Measurements from ENCODE around the gene RTL1.

RTL1 gene

DNA sequence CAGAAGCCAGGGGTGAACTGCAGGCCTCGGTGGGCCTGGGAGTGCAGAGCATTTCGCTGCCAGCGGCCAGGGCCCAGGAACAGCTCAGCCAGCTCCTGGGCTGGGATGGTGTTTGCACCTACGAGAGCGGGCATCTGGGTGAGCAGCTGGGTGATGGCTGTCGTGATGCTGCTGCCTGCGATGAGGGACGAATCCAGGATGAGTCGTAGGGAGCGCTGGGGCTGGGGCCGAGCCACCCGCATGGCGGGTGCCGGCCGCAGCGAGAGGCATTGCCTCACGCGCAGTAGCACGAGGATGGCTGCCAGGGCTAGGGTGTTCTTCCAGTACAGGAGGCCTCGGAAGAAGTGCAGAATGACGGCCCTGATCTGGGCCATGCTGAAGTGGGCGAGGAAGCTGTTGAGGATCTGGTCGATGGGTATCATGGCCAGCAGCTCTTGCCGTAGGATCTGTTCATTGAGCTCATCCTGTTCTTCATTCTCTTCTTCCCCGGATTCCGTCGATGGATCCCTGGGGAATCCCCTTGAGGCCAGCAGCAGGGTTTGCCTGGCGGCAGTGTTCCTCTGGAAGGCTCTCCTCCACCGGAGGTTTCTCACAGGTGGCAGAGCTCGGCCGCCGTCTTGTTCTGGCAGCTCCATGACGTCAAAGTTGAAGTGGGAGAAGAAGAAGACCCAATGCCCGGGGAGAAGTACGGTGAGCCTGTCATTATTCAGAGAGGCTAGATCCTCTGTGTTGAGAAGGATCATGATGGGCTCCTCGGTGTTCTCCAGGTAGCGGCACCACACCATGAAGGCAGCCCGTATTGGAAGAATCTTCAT is 22.1 kb downstream of the RTL1 start:
- DNase-seq = no peak

DNA sequence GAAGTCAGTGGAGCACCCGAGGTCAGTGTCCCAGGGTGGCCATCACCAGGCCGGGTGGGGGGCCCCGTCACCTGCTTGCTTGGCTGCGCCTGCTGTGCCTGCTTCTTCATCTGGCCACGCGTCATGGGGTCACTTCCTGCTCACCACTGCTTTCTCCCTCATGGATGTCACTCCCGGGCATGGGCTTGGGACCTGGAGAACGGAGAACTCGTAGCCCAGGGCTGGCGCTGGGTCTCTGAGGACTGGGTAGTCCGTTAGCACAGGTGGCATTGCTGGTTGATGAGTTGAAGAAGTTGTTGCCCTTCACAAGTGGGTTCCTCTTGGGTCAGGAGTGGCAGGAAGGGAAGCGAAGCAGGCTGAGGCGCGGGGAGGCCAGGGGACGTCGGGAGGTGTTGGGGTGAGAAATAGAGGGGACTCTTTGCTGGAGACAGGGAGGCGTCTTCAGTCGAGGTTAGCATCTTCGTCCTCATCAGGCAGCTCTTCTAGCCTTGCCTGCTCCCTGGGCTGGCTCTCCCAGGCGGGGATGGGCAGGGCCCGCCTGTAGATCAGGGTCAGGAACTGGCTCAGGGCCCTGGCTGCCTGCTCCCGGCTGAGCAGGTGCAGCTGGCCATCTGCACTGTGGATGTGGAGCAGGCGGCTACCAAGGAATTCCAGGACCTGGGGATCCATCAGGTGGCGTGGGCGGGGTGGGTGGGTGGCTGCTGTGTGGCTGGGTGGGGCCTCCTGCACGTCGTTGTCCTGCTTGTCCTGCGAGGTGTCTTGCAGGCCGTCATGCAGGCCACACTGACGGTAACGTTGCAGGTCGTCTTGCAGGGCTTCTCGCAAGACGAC is 23.0 kb downstream of the RTL1 start:
- DNase-seq = no peak

DNA sequence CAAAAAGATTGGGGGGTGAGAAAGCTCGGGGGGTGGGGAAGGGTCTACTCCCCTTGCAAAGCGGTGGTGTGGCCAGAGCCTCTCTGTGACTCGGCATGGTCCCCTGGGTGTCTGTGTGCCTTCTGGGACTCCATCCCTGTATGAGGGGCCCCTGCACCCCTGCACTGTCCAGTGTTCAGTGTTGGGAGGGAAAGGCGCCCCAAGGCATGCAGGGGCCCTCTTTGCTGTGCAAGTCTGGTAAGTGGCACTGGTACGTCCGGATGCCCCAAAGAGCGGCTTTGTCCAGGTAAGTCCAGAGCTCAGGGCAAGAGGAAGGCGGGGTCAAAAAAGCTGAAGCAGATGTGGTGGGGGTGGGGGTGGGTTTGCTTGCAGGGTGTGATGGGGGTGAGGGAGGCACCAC is 23.7 kb downstream of the RTL1 start:
- no peak for DNase-seq

DNA sequence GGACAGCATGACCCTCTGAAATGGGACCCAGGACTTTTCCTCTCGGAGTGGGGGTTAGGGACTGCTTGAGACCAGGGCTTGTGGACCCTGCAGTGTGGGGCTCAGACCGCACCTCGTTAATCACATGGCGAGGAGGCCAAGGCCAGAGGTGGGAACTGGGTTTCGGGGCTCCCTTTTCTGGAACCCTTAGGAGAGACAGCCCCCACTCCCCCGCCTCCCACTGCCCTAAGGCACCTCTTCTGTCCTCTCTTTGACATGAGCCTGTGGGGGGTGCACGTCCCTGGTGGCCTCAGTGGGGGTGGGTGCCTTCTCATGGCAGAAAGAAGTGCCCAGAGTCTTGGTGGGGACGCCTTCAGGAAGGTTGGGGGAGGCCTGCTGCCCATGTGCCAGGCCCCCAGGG is 24.3 kb downstream of the RTL1 start:
- no peak for DNase-seq

DNA sequence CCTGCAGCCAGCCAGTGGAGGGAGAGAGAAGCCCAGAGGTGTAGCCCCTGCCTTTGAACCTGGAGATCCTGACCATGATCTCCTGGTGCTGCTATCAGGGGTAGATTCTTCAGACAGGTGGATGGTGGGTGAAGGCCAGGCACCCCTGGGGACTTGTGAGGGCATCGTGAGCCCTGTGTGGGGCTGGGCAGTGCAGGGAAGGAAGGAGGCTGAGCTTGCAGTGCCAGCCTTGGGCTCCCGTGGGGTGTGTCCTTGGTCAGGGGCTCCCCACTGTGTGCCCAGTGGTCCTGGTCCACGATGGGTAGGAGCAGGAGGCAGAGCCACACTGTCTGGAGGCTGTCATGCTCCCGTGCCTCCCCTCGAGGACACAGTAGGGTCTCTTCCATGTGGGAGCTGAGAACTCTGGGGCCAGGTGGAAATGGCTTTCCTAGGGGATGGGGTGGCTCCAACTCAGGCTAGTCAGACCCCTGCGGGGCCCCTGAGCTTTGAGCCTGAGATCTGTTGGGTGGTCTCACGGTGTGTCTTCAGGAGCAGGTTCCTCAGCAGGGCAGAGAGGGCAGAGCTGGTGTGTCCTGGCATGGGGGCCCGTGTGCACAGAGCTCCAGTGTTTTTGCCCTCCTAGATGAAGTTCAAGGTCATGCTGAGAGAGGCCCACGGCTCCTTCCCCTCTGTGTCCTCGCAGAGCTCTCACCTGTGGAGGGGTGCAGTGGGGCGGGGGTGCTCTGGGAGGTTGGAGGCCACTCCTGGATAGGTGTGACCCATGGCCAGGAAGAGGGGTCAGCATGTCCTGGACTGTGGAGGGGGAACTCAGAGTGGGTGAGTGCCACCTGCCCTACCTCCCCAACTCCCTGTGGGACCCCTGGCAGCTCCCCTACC is 25.0 kb downstream of the RTL1 start:
- DNase-seq = no peak

DNA sequence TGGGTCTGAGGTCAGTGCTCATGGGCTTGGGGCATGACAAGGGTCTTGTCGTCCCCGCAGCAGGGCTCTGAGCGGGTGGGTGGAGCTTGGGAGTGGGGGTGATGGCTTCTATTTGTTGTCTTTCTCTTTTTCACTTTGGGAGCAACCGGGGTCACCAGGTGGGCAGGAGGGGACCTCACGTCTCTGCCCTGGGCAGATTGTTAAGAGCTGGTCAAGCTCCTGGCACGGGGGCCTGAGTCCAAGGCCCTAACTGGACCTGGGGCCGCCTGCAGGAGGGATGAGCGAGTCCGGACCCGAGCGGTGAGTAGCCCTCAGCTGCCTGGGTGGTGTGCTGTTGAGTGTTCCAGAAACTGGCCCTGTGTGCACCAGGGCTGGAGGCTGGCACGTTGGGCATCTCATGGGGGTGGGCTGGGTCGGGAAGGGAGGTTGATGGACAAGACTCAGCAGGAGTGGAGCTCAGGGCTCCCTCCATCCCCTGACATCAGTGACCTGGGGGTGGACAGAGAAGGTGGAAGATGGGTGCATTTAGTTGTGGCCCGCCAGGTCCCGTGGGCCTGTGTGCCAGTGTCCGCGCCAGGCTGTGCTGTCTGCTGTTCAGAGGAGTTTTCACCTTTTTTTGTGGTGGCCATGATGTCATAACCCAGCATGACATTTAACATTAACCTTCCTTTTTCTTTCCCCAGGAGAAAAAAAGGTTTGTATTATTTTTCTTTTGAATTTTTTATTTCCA is 27.5 kb downstream of the RTL1 start:
- DNase-seq = no peak

DNA sequence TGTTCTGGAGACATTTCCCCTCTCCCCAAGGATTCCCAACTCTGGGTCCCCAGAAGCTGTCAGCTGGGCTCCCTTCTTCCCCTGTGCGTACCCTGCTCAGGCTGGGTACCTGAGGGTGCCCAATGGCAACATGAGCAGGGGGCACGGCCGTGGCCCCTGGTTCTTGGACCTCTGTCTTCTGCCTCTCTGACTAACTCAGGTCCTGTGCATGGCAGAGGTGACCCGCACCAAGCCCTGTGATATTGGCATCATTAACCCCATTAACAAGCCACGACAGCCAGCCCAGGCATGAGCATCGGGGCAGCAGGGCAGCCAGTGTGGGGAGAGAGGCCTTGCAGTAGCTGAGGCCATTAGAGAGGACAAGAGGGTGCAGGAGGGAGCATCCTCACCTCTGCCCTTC is 28.4 kb downstream of the RTL1 start:
- DNase-seq = no peak

DNA sequence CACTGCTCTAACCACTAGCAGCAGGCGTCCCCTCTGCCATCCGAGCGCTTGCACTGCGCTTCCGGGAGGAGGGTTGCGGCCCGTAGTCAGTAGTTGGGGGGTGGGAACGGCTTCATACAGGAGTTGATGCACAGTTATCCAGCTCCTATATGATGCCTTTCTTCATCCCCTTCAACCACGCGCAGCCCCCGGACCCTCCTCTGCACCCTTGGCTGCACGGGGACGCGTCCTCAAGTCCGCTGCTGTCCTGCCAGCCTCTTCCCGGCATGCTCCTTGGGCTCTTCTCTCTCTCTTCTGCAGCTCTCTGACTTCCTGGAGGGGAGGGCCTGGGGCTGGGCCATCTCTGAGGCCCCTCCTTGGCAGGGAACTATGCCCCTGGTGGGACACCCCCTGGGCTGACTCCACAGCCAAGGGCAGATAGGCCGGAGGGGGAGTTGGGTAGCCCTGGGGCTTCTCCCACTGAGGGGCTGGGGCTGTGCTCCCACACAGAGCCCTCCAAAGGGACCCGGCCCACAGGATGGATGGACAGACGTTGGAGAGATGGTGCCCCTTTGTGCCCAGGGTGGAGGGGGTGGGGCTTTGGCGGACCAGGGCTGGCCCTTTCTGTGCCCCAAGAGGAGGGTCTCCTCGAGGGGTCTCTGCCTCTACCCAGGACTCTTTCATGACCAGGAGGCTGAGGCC is 29.0 kb downstream of the RTL1 start:
- DNase-seq = no peak

DNA sequence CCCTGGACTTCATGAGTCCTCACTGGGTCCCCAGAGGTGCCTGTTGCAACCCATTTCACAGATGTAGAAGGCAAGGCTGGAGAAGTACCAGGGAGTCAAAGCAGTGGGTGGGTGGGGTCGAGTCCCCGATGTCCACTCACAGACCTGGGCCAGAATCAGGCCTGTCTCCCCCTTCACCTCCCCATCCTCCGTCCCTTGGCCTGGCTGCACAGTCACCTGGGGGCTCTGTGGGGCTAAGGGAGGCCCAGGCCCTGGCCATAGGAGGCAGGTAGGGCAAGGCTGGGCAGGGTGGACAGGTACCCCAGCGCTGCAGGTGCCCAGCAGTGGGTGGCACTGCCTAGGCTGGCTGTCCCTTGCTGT is 29.5 kb downstream of the RTL1 start:
- DNase-seq = no peak

DNA sequence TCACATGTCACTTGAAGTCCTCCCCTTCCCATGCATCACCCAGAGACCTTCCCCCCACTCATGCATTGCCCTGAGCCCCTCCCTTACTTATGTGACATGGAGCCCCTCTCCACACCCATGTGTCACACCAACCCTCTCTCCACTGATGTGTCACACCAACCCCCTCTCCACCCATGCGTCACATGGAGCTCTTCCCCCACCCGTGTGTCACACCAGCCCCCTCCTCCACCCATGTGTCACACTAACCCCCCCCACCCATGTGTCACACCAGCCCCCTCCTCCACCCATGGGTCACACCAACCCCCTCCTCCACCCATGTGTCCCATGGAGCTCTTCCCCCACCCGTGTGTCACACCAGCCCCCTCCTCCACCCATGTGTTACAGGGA is 30.4 kb downstream of the RTL1 start:
- DNase-seq = no peak

DNA sequence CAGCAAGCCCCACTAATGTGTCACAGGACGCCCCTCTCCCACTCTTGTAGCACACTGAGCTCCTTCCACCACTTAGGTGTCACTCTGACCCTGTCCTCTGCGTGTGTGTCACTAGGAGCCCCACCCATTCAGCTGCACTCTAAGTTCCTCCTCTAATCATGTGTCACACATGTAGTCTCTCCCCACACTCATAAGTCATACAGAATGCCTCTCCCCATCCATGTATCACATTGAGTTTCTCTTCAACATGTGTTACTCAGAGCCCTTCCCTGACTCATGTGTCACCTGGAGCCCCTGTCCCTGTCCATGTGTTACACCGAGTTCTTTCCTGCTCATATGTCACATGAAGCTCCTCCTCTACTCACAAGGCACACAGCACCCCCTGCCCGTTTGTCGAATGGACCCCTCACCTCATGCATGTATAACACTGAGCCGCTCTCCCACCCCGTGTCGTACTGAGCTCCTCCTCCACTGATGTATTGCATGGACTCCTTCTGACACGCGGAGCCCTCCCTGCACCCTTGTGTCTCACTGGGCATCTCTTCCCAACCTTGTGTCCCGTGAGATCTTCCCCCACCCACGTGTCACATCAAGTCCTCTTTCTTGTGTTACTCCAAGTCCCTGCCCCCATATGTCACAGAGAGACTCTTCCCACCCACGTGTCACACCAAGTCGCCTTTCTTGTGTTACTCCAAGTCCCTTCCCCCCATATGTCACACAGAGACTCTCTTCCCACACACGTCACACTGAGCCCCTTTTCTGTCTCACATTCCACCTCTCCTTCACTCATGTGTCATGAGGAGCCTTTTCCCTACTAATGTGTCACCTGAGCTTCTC is 31.0 kb downstream of the RTL1 start:
- DNase-seq = no peak

DNA sequence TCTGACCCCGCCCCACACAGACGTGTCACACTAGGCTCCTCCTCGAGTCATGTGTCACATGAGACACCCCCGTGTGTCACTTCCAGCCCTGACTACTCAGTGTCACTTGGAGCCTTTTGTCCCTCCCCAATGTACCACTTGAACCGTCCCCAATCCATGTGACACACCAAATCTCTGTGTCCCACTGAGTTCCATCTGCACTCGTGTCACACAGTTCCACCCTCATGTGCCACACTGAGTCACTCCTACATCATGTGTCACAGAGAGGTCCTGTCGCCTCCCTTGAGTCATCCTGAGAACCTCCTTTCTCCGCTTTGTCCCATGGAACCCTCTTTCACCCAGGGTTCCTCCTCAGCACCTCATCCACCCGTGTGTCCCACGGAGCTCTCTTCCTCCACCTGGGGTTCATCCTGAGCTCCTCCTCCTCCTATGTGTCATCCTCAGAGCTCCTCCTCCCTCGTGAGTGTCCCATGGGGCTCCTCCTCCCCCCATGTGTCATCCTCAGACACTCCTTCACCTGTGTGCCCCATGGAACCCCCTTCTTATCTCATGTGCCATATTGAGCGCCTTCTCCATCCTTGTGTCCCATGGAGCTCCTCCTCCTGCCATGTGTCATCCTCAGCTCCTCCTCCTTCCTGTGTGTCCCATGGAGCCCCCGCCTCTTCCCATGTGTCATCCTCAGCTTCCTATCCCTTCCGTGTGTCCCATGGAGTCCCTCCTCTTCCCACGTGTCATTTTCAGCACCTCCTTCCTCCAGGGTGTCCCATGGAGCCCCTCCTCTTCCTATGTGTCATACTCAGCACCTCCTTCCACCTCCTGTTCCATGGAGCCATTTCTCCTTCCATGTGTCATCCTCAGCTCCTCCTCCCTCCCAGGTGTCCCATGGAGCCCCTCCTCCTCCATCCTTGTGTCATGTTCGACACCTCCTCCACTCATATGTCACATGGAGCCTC is 32.0 kb downstream of the RTL1 start:
- no peak for DNase-seq

DNA sequence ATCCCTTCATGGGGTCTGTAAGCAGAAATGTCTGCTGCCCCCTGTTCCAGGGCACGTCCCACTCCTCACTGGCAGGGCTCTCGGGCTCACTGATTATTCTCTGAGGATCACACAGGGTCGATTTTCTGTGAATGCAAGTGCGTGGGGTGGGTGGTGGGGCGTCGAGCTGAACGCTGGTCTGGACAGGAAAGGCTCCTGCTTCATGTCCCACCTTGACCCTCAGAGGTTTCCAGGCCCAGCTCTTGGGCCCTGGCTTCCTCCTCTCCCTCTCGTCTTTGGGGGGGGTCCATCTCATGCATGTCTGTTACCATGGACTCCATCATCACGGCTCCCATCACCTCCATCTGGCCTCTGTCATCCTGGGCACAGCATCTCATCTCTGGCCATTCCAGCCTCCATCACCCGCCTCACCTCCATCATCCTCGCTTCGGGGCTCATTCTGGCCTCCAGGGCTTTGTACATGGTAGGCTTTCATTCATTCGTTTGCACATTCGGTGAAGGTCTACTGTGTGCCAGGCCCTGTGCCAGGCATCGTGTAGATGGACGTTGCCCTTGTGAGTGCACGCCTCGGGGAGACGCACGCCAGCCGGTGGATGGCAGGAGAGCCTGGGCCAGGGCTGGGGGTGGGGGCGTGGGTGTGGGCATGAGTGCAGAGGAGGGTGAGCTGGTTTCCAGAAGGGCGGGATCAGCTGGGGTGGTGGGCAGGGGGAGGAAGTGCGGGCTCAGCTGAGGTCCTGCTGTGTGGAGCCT is 34.7 kb downstream of the RTL1 start:
- no peak for DNase-seq

DNA sequence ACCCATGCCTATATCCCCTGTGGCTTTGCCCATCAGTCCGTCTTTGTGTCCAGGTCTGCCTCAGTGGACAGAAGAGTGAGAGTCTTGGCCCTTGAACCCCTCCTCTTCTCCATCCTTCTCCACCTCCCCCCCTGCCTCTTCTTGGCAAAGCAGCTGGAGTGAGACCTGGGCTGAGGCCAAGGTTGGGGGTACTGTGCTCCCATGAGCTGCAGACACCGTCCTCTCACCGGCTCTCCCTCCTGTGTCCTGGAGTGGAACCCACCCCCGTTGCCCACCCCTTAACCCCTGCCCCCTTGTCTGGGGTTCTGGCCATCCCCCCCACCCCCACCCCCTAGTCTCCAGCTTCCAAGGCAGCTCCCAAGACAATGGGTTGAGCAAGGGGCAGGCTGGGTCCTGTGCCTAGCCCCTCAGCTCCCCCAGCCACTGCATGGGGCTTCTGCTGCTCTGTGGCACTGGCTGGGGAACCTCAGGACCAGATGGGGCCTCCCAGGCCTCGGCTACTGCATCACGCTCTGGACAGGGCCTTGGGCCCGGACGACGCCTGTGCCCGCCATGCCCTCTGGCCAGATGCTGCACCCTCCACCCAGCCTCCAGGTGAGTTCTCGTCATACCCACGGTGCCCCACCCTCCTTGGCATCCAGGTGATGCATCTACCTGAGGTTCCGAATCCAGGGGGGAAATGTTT is 35.7 kb downstream of the RTL1 start:
- DNase-seq = no peak

DNA sequence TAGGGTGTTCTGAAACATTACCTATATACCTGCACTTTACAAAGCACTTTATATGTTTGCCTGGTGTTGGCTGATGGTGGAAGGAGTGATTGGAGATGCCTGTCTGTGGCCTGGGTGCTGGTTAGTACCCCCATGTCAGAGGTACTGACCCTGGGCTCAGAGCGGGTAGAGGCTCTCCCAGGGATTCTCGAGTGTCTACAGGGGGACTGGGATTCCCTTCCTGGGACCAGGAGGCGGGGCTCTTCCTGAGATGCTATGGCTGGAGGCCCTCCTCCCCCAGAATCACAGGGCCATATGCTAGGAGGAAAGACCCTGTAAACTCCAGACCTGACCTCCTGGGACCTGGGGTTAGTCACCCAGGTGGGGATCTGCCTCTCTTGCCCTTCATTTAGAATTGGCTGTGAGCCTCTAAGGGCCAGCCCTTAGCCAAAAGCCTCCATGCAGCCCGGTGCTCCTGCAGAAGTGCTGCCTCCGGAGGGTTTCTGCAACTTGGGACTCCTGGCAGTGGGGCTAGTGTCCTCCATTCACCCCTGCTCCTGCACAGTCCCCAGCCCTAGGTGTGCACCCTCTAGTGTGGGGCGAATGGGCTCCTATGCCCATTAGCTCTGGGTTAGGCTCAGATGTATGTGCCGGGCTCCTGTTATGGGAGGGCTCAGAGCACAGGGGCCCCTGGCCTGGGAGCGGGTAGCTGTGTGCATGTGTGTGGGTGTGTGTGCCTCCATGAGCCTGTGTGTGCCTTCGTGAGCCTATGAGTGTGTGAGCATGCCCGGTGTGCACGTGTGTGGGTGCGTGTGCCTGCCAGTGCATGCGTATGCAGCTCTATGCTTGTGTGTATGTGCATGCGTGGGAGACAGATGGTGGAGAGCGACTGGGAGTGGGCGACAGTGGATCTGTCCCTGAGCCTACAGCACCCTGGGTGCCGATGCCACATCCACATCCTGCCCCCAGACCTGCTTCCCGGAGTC is 36.6 kb downstream of the RTL1 start:
- DNase-seq = no peak

DNA sequence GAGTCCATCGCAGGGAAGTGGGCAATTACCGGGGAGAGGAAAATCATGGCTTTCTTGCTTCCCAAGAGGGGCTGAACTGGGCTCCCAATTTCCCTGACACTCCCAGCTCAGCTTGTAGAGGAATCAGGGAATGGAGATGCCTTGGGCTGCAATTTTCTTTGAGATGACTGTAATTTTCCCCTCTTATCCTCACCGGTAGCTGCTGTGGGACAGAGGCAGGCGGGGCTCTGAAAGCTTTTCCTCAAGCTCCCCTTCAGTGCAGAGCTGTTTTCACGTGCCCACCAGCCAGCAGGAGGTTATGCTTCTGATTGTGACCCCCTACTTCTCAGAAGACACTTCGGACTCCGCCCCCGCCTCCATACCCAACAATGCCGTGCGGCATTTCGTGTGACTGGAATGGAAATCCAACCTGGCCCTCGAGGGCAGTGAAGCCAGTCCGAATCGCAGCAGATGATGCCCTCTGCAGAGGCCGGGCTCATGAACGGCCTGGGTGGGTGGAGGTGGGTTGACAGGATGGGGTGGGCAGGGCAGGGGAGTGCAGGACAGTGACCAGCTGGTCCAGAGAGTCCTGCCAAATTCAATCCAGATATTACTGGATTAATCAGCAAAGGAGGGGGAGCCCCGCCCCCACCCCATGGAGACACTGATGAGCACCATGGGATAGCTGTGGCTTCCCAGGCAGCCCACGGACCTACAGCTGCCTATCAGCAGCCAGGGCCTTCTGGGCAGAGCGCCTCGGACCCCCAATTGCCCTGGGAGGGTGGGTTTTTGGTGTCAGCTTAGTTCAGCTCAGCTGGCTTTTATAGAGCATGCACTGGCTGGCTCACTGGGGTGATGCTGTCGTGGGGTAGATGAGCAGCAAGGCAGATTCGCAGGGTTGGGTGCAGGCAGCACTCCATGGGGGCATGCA is 37.6 kb downstream of the RTL1 start:
- DNase-seq = no peak
